Transverse colon (tissue), 4 donors: Measurements from ENCODE around the gene HTT.

Experiments used
- CTCF ChIP-seq, 5 experiments: fragments of 200-600 bp in 3 of 5; fragments of 450-650 bp in 2 of 5; sonication (generic) in 3 of 5; IDR thresholded peaks; 1 replicate in 2 of 5; 2 replicates in 3 of 5; pipeline ENCODE4 v1.5.1; 2016 to 2017; ENCODE audit warnings: antibody characterized with exemption in 5 of 5, inconsistent platforms in 3 of 5, mild to moderate bottlenecking in 2 of 5, moderate library complexity in 1 of 5
- POLR2AphosphoS5 ChIP-seq, 3 donors: sonication (generic); formaldehyde crosslinking; IDR thresholded peaks; one replicate each; pipeline ENCODE4 v1.6.1; 2016; ENCODE audit warnings: antibody characterized with exemption in 3 of 3

GRCh38 chr4:3213106-3213425 lies 138.6 kb downstream of the HTT start:
- TF ChIP-seq CTCF (IDR thresholded peaks at IDR 0.05) (no peak), POLR2AphosphoS5 (IDR thresholded peaks at IDR 0.05) (no peak)
